Measurements from ENCODE around the gene NCS1. TPM values are rescaled to one million over a fixed set of nuclear protein-coding genes. Genes with fewer than 3 reads are reported as not detected.

The NCS1 gene
- total RNA-seq, 1 experiment from 2014 or later: 68.7 TPM

DNA sequence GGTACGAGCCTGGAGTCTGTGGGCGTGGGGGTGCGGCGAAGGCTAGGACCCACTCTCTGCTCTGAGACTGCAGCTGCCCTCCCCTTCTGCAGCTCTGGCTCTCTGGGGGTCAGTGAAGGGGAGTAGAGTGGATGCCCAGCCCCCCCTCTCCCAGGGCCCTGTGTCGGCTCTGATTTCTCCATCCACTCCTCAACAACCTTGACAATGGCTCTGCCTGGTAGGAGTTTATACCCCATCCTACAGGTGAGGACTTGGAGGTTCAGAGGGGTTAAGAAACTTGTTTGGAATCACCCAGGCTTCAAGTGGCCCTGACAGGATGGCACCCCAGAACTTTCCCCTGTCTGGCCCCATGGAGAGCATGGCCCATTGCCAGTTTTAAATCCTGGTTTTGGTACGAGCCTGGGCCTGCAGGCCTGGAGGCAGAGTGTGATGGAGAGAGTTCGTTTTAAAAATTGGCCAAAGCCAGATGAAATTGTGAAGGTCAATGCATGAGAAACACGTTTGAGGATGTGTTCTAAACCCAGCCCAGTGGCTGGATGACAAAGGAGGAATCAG, 22.3 kb downstream of the NCS1 start:
- Histone ChIP-seq H2AFZ (ENCODE audit: low read depth, low read length, poor library complexity, severe bottlenecking) (no peak overlapping the region), H3K27ac (ENCODE audit: low read depth, low read length) (no peak overlapping the region), H3K9me2 (ENCODE audit: insufficient read depth) (no peaks in the 10 kb centered on the region), H3K9ac (ENCODE audit: low read length) (no peak overlapping the region), H3K79me2 (ENCODE audit: insufficient read depth, low read length) (peaks cover 94% of the 10 kb centered on the region), H3K9me3 (ENCODE audit: control insufficient read depth in 1 of 2, insufficient read depth in 1 of 2, low read depth in 1 of 2, low read length in 2 of 2) (no peaks in the 10 kb centered on the region), H3K4me2 (ENCODE audit: low read length) (no peak overlapping the region), H3K4me1 (ENCODE audit: control insufficient read depth in 1 of 2, insufficient read depth in 2 of 2, low read length in 2 of 2) (no peaks in the 10 kb centered on the region), H3K36me3 (ENCODE audit: control insufficient read depth in 1 of 2, insufficient read depth in 2 of 2, low read length in 2 of 2) (no peaks in the 10 kb centered on the region), H3K27me3 (ENCODE audit: insufficient read depth, low read length) (no peaks in the 10 kb centered on the region), H4K20me1 (ENCODE audit: insufficient read depth) (no peaks in the 10 kb centered on the region; the same call in 1 of the 2 replicates), H3K4me3 (replicated peaks in 1 of 2; ENCODE audit: low read depth in 1 of 2, low read length in 2 of 2) (no peak overlapping the region)
- BruUV-seq (replicated peaks): no TSS peak
- ChIA-PET RAD21 (ENCODE audit: low non-redundant PET in 1 of 2, low total read pairs in 2 of 2, uncharacterized antibody in 2 of 2, unreplicated experiment in 2 of 2) (no interaction called here), CTCF (no interaction called here), POLR2A (no interaction called here)
- no peak for DNase-seq (ENCODE audit: low read depth, low spot score)
- intact Hi-C loops (cut with micrococcal nuclease): no loop called here
- no peak for ATAC-seq
- TF ChIP-seq RAD21 (IDR thresholded peaks at IDR 0.05; ENCODE audit: low read depth) (no peak), SP1 (IDR thresholded peaks at IDR 0.05; ENCODE audit: low read depth) (no peak), POLR2A (IDR thresholded peaks at IDR 0.05; ENCODE audit: borderline replicate concordance, extremely low read depth, insufficient read depth, insufficient read length) (no peak), TCF7L2 (IDR thresholded peaks at IDR 0.05; ENCODE audit: borderline replicate concordance, extremely low read depth, insufficient read depth, insufficient read length) (no peak), FOSL1 (IDR thresholded peaks at IDR 0.05; ENCODE audit: low read depth) (no peak), ZNF274 (IDR thresholded peaks at IDR 0.05; ENCODE audit: low read depth, low read length) (no peak), EZH2 (IDR thresholded peaks at IDR 0.05) (no peak), ELF1 (IDR thresholded peaks at IDR 0.05; ENCODE audit: borderline replicate concordance, low read depth) (no peak), ZFX (IDR thresholded peaks at IDR 0.05) (no peak), EGR1 (IDR thresholded peaks at IDR 0.05; ENCODE audit: low read depth) (no peak), SIN3A (IDR thresholded peaks at IDR 0.05; ENCODE audit: low read depth) (no peak), JUND (IDR thresholded peaks at IDR 0.05) (no peak)
- TF ChIP-seq, protein P1, sequence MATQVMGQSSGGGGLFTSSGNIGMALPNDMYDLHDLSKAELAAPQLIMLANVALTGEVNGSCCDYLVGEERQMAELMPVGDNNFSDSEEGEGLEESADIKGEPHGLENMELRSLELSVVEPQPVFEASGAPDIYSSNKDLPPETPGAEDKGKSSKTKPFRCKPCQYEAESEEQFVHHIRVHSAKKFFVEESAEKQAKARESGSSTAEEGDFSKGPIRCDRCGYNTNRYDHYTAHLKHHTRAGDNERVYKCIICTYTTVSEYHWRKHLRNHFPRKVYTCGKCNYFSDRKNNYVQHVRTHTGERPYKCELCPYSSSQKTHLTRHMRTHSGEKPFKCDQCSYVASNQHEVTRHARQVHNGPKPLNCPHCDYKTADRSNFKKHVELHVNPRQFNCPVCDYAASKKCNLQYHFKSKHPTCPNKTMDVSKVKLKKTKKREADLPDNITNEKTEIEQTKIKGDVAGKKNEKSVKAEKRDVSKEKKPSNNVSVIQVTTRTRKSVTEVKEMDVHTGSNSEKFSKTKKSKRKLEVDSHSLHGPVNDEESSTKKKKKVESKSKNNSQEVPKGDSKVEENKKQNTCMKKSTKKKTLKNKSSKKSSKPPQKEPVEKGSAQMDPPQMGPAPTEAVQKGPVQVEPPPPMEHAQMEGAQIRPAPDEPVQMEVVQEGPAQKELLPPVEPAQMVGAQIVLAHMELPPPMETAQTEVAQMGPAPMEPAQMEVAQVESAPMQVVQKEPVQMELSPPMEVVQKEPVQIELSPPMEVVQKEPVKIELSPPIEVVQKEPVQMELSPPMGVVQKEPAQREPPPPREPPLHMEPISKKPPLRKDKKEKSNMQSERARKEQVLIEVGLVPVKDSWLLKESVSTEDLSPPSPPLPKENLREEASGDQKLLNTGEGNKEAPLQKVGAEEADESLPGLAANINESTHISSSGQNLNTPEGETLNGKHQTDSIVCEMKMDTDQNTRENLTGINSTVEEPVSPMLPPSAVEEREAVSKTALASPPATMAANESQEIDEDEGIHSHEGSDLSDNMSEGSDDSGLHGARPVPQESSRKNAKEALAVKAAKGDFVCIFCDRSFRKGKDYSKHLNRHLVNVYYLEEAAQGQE (IDR thresholded peaks at IDR 0.05; ENCODE audit: low read depth): no peak
- TF ChIP-seq, protein P2, sequence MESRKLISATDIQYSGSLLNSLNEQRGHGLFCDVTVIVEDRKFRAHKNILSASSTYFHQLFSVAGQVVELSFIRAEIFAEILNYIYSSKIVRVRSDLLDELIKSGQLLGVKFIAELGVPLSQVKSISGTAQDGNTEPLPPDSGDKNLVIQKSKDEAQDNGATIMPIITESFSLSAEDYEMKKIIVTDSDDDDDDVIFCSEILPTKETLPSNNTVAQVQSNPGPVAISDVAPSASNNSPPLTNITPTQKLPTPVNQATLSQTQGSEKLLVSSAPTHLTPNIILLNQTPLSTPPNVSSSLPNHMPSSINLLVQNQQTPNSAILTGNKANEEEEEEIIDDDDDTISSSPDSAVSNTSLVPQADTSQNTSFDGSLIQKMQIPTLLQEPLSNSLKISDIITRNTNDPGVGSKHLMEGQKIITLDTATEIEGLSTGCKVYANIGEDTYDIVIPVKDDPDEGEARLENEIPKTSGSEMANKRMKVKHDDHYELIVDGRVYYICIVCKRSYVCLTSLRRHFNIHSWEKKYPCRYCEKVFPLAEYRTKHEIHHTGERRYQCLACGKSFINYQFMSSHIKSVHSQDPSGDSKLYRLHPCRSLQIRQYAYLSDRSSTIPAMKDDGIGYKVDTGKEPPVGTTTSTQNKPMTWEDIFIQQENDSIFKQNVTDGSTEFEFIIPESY (IDR thresholded peaks at IDR 0.05; ENCODE audit: extremely low read depth, insufficient replicate concordance, low read length): no peak
